ENCODE measurements around the gene MAP2K5.
A peak's percentile ranks its signal among the peaks of the same experiment; 100 is the strongest.

Gene MAP2K5

GRCh38 chr15:67835297-67836133 is 293.0 kb downstream of the MAP2K5 start:
- Histone ChIP-seq H3K79me1 (ENCODE audit: low read depth, low read length) (no peaks in the 10 kb centered on the region), H3K9me3 (replicated peaks in 1 of 2; ENCODE audit: control insufficient read depth in 2 of 2, insufficient read depth in 1 of 2, low read depth in 1 of 2, low read length in 2 of 2) (peaks cover 5 to 6% of the 10 kb centered on the region in 2 donors), H3K4me2 (ENCODE audit: insufficient read depth, low read length, poor library complexity, severe bottlenecking) (peak overlapping the region; percentile 75), H3K4me3 (ENCODE audit: low read length in 2 of 2) (peak overlapping the region in 1 of 2 donors; percentile 65), H2AK5ac (ENCODE audit: low read depth, low read length) (no peak overlapping the region), H2BK15ac (ENCODE audit: low read length) (no peak overlapping the region), H3K23ac (ENCODE audit: low read depth, low read length, poor library complexity) (peak overlapping the region; percentile 15), H3K27me3 (ENCODE audit: control insufficient read depth in 3 of 3, insufficient read depth in 3 of 3, low read depth in 1 of 3, low read length in 3 of 3) (peaks cover 32 to 80% (median 69%) of the 10 kb centered on the region in 3 experiments), H4K91ac (ENCODE audit: low read depth, low read length, poor library complexity) (no peak overlapping the region), H3K9ac (ENCODE audit: low read depth, low read length, poor library complexity) (no peak overlapping the region), H3K4me1 (ENCODE audit: control insufficient read depth in 2 of 2, insufficient read depth in 1 of 2, low read depth in 1 of 2, low read length in 2 of 2) (peaks cover 9 to 22% of the 10 kb centered on the region in 2 donors), H2AFZ (ENCODE audit: low read length) (peak overlapping the region; percentile 91), H3K27ac (replicated peaks; ENCODE audit: low read length) (no peak overlapping the region), H3K14ac (ENCODE audit: low read length) (no peak overlapping the region), H3K36me3 (replicated peaks in 1 of 2; ENCODE audit: control insufficient read depth in 2 of 2, insufficient read depth in 2 of 2, low read length in 2 of 2) (no peaks in the 10 kb centered on the region), H2BK12ac (ENCODE audit: low read length) (no peak overlapping the region), H2BK5ac (ENCODE audit: low read length) (no peak overlapping the region), H4K8ac (ENCODE audit: low read depth, low read length) (no peak overlapping the region), H2BK120ac (ENCODE audit: low read depth, low read length) (no peak overlapping the region), H3K18ac (ENCODE audit: low read length) (peak overlapping the region; percentile 62), H3K4ac (ENCODE audit: low read length) (no peak overlapping the region)
- DNase-seq (ENCODE audit: low spot score): no peak
- WGBS, 2 donors (ENCODE audit: extremely low coverage in 2 of 2, insufficient read length in 2 of 2, insufficient replicate concordance in 1 of 2): no CpG with 5 or more reads among the region's 59 CpGs

GRCh38 chr15:67836134-67836455 is 293.6 kb downstream of the MAP2K5 start:
- Histone ChIP-seq H3K27ac (replicated peaks; ENCODE audit: low read length) (no peak overlapping the region), H2BK15ac (ENCODE audit: low read length) (no peak overlapping the region), H2AFZ (ENCODE audit: low read length) (peak overlapping the region; percentile 91), H3K4me3 (ENCODE audit: low read length in 2 of 2) (peak overlapping the region in 1 of 2 donors; percentile 65), H3K18ac (ENCODE audit: low read length) (no peak overlapping the region), H3K4me2 (ENCODE audit: insufficient read depth, low read length, poor library complexity, severe bottlenecking) (peak overlapping the region; percentile 45), H4K8ac (ENCODE audit: low read depth, low read length) (no peak overlapping the region), H3K36me3 (replicated peaks in 1 of 2; ENCODE audit: control insufficient read depth in 2 of 2, insufficient read depth in 2 of 2, low read length in 2 of 2) (no peaks in the 10 kb centered on the region), H3K23ac (ENCODE audit: low read depth, low read length, poor library complexity) (no peak overlapping the region), H4K91ac (ENCODE audit: low read depth, low read length, poor library complexity) (no peak overlapping the region), H2BK5ac (ENCODE audit: low read length) (no peak overlapping the region), H3K4me1 (ENCODE audit: control insufficient read depth in 2 of 2, insufficient read depth in 1 of 2, low read depth in 1 of 2, low read length in 2 of 2) (peaks cover 11 to 25% of the 10 kb centered on the region in 2 donors), H2BK12ac (ENCODE audit: low read length) (no peak overlapping the region), H2BK120ac (ENCODE audit: low read depth, low read length) (no peak overlapping the region), H3K4ac (ENCODE audit: low read length) (no peak overlapping the region), H3K9me3 (replicated peaks in 1 of 2; ENCODE audit: control insufficient read depth in 2 of 2, insufficient read depth in 1 of 2, low read depth in 1 of 2, low read length in 2 of 2) (peaks cover 0 to 3% of the 10 kb centered on the region in 2 donors), H3K79me1 (ENCODE audit: low read depth, low read length) (no peaks in the 10 kb centered on the region), H3K9ac (ENCODE audit: low read depth, low read length, poor library complexity) (no peak overlapping the region), H3K14ac (ENCODE audit: low read length) (no peak overlapping the region), H3K27me3 (ENCODE audit: control insufficient read depth in 3 of 3, insufficient read depth in 3 of 3, low read depth in 1 of 3, low read length in 3 of 3) (peaks cover 26 to 76% (median 63%) of the 10 kb centered on the region in 3 experiments), H2AK5ac (ENCODE audit: low read depth, low read length) (no peak overlapping the region)
- DNase-seq (ENCODE audit: low spot score): no peak
- WGBS, 2 donors (ENCODE audit: extremely low coverage in 2 of 2, insufficient read length in 2 of 2, insufficient replicate concordance in 1 of 2): no CpG with 5 or more reads among the region's 16 CpGs

GRCh38 chr15:67836477-67836876 is 294.0 kb downstream of the MAP2K5 start:
- Histone ChIP-seq H3K9me3 (replicated peaks in 1 of 2; ENCODE audit: control insufficient read depth in 2 of 2, insufficient read depth in 1 of 2, low read depth in 1 of 2, low read length in 2 of 2) (peaks cover 0 to 3% of the 10 kb centered on the region in 2 donors), H3K14ac (ENCODE audit: low read length) (no peak overlapping the region), H4K91ac (ENCODE audit: low read depth, low read length, poor library complexity) (no peak overlapping the region), H2BK12ac (ENCODE audit: low read length) (no peak overlapping the region), H2BK5ac (ENCODE audit: low read length) (no peak overlapping the region), H2BK120ac (ENCODE audit: low read depth, low read length) (no peak overlapping the region), H2AK5ac (ENCODE audit: low read depth, low read length) (no peak overlapping the region), H3K4me1 (ENCODE audit: control insufficient read depth in 2 of 2, insufficient read depth in 1 of 2, low read depth in 1 of 2, low read length in 2 of 2) (peaks cover 14 to 29% of the 10 kb centered on the region in 2 donors), H3K36me3 (replicated peaks in 1 of 2; ENCODE audit: control insufficient read depth in 2 of 2, insufficient read depth in 2 of 2, low read length in 2 of 2) (no peaks in the 10 kb centered on the region), H4K8ac (ENCODE audit: low read depth, low read length) (no peak overlapping the region), H2AFZ (ENCODE audit: low read length) (peak overlapping the region; percentile 73), H2BK15ac (ENCODE audit: low read length) (no peak overlapping the region), H3K9ac (ENCODE audit: low read depth, low read length, poor library complexity) (no peak overlapping the region), H3K4me2 (ENCODE audit: insufficient read depth, low read length, poor library complexity, severe bottlenecking) (no peak overlapping the region), H3K27ac (replicated peaks; ENCODE audit: low read length) (no peak overlapping the region), H3K79me1 (ENCODE audit: low read depth, low read length) (no peaks in the 10 kb centered on the region), H3K27me3 (ENCODE audit: control insufficient read depth in 3 of 3, insufficient read depth in 3 of 3, low read depth in 1 of 3, low read length in 3 of 3) (peaks cover 26 to 75% (median 60%) of the 10 kb centered on the region in 3 experiments), H3K23ac (ENCODE audit: low read depth, low read length, poor library complexity) (no peak overlapping the region), H3K4me3 (ENCODE audit: low read length in 2 of 2) (no peak overlapping the region), H3K18ac (ENCODE audit: low read length) (no peak overlapping the region), H3K4ac (ENCODE audit: low read length) (no peak overlapping the region)
- no CpG with 5 or more reads among the region's 8 CpGs for WGBS, 2 donors (ENCODE audit: extremely low coverage in 2 of 2, insufficient read length in 2 of 2, insufficient replicate concordance in 1 of 2)
- DNase-seq (ENCODE audit: low spot score): no peak

- H4K91ac ChIP-seq (ENCODE audit: low read depth, low read length, poor library complexity): no peak overlapping the region
- H3K14ac ChIP-seq (ENCODE audit: low read length): no peak overlapping the region
- H3K4me2 ChIP-seq (ENCODE audit: insufficient read depth, low read length, poor library complexity, severe bottlenecking): no peak overlapping the region
- peaks cover 0 to 3% of the 10 kb centered on the region in 2 donors for H3K9me3 ChIP-seq (replicated peaks in 1 of 2; ENCODE audit: control insufficient read depth in 2 of 2, insufficient read depth in 1 of 2, low read depth in 1 of 2, low read length in 2 of 2)
- no peak overlapping the region for H3K23ac ChIP-seq (ENCODE audit: low read depth, low read length, poor library complexity)
- DNase-seq (ENCODE audit: low spot score): no peak
- no peak overlapping the region for H2BK120ac ChIP-seq (ENCODE audit: low read depth, low read length)
- peaks cover 14 to 30% of the 10 kb centered on the region in 2 donors for H3K4me1 ChIP-seq (ENCODE audit: control insufficient read depth in 2 of 2, insufficient read depth in 1 of 2, low read depth in 1 of 2, low read length in 2 of 2)
- no peak overlapping the region for H2BK5ac ChIP-seq (ENCODE audit: low read length)
- no peak overlapping the region for H3K27ac ChIP-seq (replicated peaks; ENCODE audit: low read length)
- H2AK5ac ChIP-seq (ENCODE audit: low read depth, low read length): no peak overlapping the region
- no peak overlapping the region for H3K4me3 ChIP-seq (ENCODE audit: low read length in 2 of 2)
- no peak overlapping the region for H4K8ac ChIP-seq (ENCODE audit: low read depth, low read length)
- no peak overlapping the region for H3K4ac ChIP-seq (ENCODE audit: low read length)
- WGBS, 2 donors (ENCODE audit: extremely low coverage in 2 of 2, insufficient read length in 2 of 2, insufficient replicate concordance in 1 of 2): no CpG with 5 or more reads among the region's 2 CpGs
- H3K27me3 ChIP-seq (ENCODE audit: control insufficient read depth in 3 of 3, insufficient read depth in 3 of 3, low read depth in 1 of 3, low read length in 3 of 3): peaks cover 26 to 71% (median 56%) of the 10 kb centered on the region in 3 experiments
- no peak overlapping the region for H3K18ac ChIP-seq (ENCODE audit: low read length)
- no peak overlapping the region for H2BK15ac ChIP-seq (ENCODE audit: low read length)
- H3K36me3 ChIP-seq (replicated peaks in 1 of 2; ENCODE audit: control insufficient read depth in 2 of 2, insufficient read depth in 2 of 2, low read length in 2 of 2): no peaks in the 10 kb centered on the region
- H2AFZ ChIP-seq (ENCODE audit: low read length): peak overlapping the region; percentile 73
- H2BK12ac ChIP-seq (ENCODE audit: low read length): no peak overlapping the region
- no peak overlapping the region for H3K9ac ChIP-seq (ENCODE audit: low read depth, low read length, poor library complexity)
- H3K79me1 ChIP-seq (ENCODE audit: low read depth, low read length): no peaks in the 10 kb centered on the region
These were observed 294.5 kb downstream of the MAP2K5 start for GRCh38 chr15:67836955-67837354.

Data from neuronal stem cell (in vitro differentiated cells).